Endothelial cell of umbilical vein (primary cell): Measurements from ENCODE around the gene TEX35. TPM values are rescaled to one million over a fixed set of nuclear protein-coding genes. Genes with fewer than 3 reads are reported as not detected.
A peak's percentile ranks its signal among the peaks of the same experiment; 100 is the strongest.

Experiments used
- BruUV-seq: library from RNA; stranded (reverse); fragments of 400-500 nt; replicated peaks from 2 replicates; lab custom pipeline; 2021; lab: Mats Ljungman, UMichigan
- CTCF ChIA-PET: fragments of 300-600, 350-600 bp; sonication (Branson Sonifier 250); formaldehyde crosslinking; loops from one replicate; lab custom pipeline; 2021; ENCODE audit warnings: antibody characterized with exemption, inconsistent platforms; lab: Charles Lee
- POLR2A ChIA-PET: fragments of 300-600, 350-600 bp; sonication (Branson Sonifier 250); formaldehyde crosslinking; loops from one replicate; lab custom pipeline; 2021; ENCODE audit warnings: antibody characterized with exemption, inconsistent platforms; lab: Charles Lee
- DNase-seq: peaks from one replicate; pipeline ENCODE4 v3.0.0-alpha.2; 2011; ENCODE audit warnings: low read depth, low spot score
- FAIRE-seq: peaks from 2 replicates; lab custom pipeline; 2011; peaks lifted over from hg19 to GRCh38; lab: Jason Lieb, UNC
- H2AFZ ChIP-seq: 2 replicates; pipeline ENCODE4 v1.6.0; 2012; ENCODE audit warnings: low read depth, low read length, control low read depth, inconsistent platforms
- H3K27ac ChIP-seq: 2 replicates; pipeline ENCODE4 v1.5.1; 2011; ENCODE audit warnings: low read depth, mild to moderate bottlenecking, control low read depth, low read length, moderate library complexity; ENCODE audit not compliant: insufficient read depth
- H3K27me3 ChIP-seq, 2 experiments: 2 replicates each; pipeline versions ENCODE4 v1.6.0 to v1.6.1; 2011; ENCODE audit warnings: low read length in 2 of 2, mixed read lengths in 1 of 2; ENCODE audit not compliant: control insufficient read depth in 2 of 2, insufficient read depth in 2 of 2
- H3K36me3 ChIP-seq, 2 experiments: 2 replicates in 1 of 2; 3 replicates in 1 of 2; pipeline ENCODE4 v1.5.1; 2011; ENCODE audit warnings: low read length in 2 of 2, mild to moderate bottlenecking in 1 of 2, moderate library complexity in 1 of 2; ENCODE audit not compliant: control insufficient read depth in 2 of 2, insufficient read depth in 2 of 2; ENCODE audit errors: extremely low read depth in 1 of 2
- H3K4me1 ChIP-seq: 3 replicates; pipeline ENCODE4 v1.5.1; 2011; ENCODE audit warnings: mild to moderate bottlenecking, low read length; ENCODE audit not compliant: control insufficient read depth, insufficient read depth; ENCODE audit errors: extremely low read depth
- H3K4me2 ChIP-seq: 2 replicates; pipeline ENCODE4 v1.6.1; 2011; ENCODE audit warnings: low read length, control low read depth, mixed read lengths; ENCODE audit not compliant: insufficient read depth
- H3K4me3 ChIP-seq, 3 experiments: fragments of 200-600 bp in 1 of 3; sonication (generic), shearing (Covaris generic) in 1 of 3; replicated peaks in 1 of 3; 2 replicates each; pipeline ENCODE4 v1.5.1; 2011 to 2016; ENCODE audit warnings: control low read depth in 3 of 3, low read length in 3 of 3, mild to moderate bottlenecking in 2 of 3, inconsistent platforms in 1 of 3, low read depth in 1 of 3, moderate library complexity in 1 of 3; ENCODE audit not compliant: insufficient read depth in 1 of 3
- H3K79me2 ChIP-seq: 2 replicates; pipeline ENCODE4 v1.6.0; 2012; ENCODE audit warnings: low read length, inconsistent platforms; ENCODE audit not compliant: control insufficient read depth, insufficient read depth
- H3K9ac ChIP-seq: replicated peaks from 2 replicates; pipeline ENCODE3; 2011; ENCODE audit warnings: low read length, control low read depth; ENCODE audit not compliant: insufficient read depth; ENCODE audit errors: extremely low read depth
- H3K9me1 ChIP-seq: replicated peaks from 3 replicates; pipeline ENCODE4 v1.6.0; 2011; ENCODE audit warnings: mild to moderate bottlenecking, low read length; ENCODE audit not compliant: control insufficient read depth, insufficient read depth; ENCODE audit errors: extremely low read depth
- H3K9me3 ChIP-seq: replicated peaks from 2 replicates; pipeline ENCODE4 v1.5.1; 2012; ENCODE audit warnings: low read length, inconsistent platforms; ENCODE audit not compliant: control insufficient read depth, insufficient read depth
- H4K20me1 ChIP-seq: replicated peaks from 2 replicates; pipeline ENCODE3; 2011; ENCODE audit warnings: mild to moderate bottlenecking, low read length; ENCODE audit not compliant: control insufficient read depth, insufficient read depth; ENCODE audit errors: extremely low read depth
- CTCF ChIP-seq, 2 donors: IDR thresholded peaks; 1 replicate in 1 of 2; 2 replicates in 1 of 2; pipeline ENCODE4 v1.5.1; 2011; ENCODE audit warnings: low read length in 2 of 2, mild to moderate bottlenecking in 2 of 2, moderate library complexity in 2 of 2, control low read depth in 1 of 2, inconsistent platforms in 1 of 2, low read depth in 1 of 2; ENCODE audit not compliant: insufficient read depth in 1 of 2; ENCODE audit errors: extremely low read depth in 1 of 2
- JUN ChIP-seq: IDR thresholded peaks from 2 replicates; pipeline ENCODE4 v1.6.1; 2011; ENCODE audit warnings: borderline replicate concordance, low read depth; ENCODE audit not compliant: insufficient read length, insufficient read depth
- POLR2AphosphoS5 ChIP-seq: IDR thresholded peaks from 2 replicates; pipeline ENCODE4 v1.6.1; 2012; ENCODE audit warnings: low read depth, mild to moderate bottlenecking, control low read depth, low read length, moderate library complexity; ENCODE audit not compliant: insufficient read depth
- dilution Hi-C: fragments of 300-500 bp; cut with MboI; formaldehyde crosslinking; loops from one replicate; pipeline ENCODE4 v1.15.0; 2019; ENCODE audit warnings: low sequenced_read_pairs; ENCODE audit not compliant: extremely low pct_ligation_motif_present
- intact Hi-C: fragments of 100-400 bp; cut with micrococcal nuclease; formaldehyde crosslinking; loops from one replicate; pipeline ENCODE4 v1.10.0; 2022
- polyA plus RNA-seq, 4 experiments: library from polyadenylated mRNA; depleted of rRNA in 3 of 4; stranded (reverse) in 3 of 4; unstranded in 1 of 4; fragments of >200 nt; gene quantifications; 2 replicates each; pipeline versions ENCODE4 v1.2.1 to v1.2.3, GENCODE V29; 2011 to 2012; ENCODE audit warnings: missing spikeins in 1 of 4
- total RNA-seq: library from RNA; stranded (reverse); gene quantifications from 2 replicates; pipeline ENCODE4 v1.2.3, GENCODE V29; 2021

TEX35 gene
- total and polyA plus RNA-seq, 2 donors (not counting 3 experiments of a cell fraction or from before 2014, with no cell fraction given), result not detected

- TF ChIP-seq JUN (no peak), CTCF (IDR thresholded peaks at IDR 0.05; ENCODE audit: extremely low read depth in 1 of 2, insufficient read depth in 1 of 2, low read depth in 1 of 2, low read length in 2 of 2) (peak; percentile 23 to 28), POLR2AphosphoS5 (no peak)
- H3K27ac ChIP-seq, result no peak overlapping the region
- no peak overlapping the region for H3K4me2 ChIP-seq
- H4K20me1 ChIP-seq, result no peaks in the 10 kb centered on the region
- no peaks in the 10 kb centered on the region for H3K79me2 ChIP-seq
- DNase-seq, result no peak
- BruUV-seq, result no TSS peak
- intact Hi-C loops (loop anchor here (2.0 to 5.0 kb wide), 4 partner anchors 91 to 199 kb away; no protein-coding TSS in a partner anchor), dilution Hi-C loops (no loop called here)
- ChIA-PET CTCF (interaction anchor here (0.9 to 10.5 kb wide), 18 partner anchors 9 to 554 kb away, joined by 3 to 240 read pairs (median 6); no protein-coding TSS in a partner anchor), POLR2A (no interaction called here)
- no peak overlapping the region for H3K4me3 ChIP-seq
- H3K9ac ChIP-seq, result no peak overlapping the region
- no peaks in the 10 kb centered on the region for H3K27me3 ChIP-seq
- no peaks in the 10 kb centered on the region for H3K9me1 ChIP-seq
- FAIRE-seq, result no peak
- H3K36me3 ChIP-seq, result no peaks in the 10 kb centered on the region
- no peaks in the 10 kb centered on the region for H3K4me1 ChIP-seq
- H3K9me3 ChIP-seq, result no peaks in the 10 kb centered on the region
- no peak overlapping the region for H2AFZ ChIP-seq
These were observed 12.7 kb upstream of the TEX35 start for GRCh38 chr1:178500091-178500770.
